PFSK-1 (cell line): Measurements from ENCODE around the gene YES1.

ENCODE experiments used
- POLR2AphosphoS5 ChIP-seq: IDR thresholded peaks from 2 replicates; pipeline ENCODE4 v1.6.1; 2012; ENCODE audit warnings: low read depth, mild to moderate bottlenecking, control low read depth, low read length, moderate library complexity
- SIN3A ChIP-seq: IDR thresholded peaks from 2 replicates; pipeline ENCODE4 v1.6.1; 2012; ENCODE audit warnings: mild to moderate bottlenecking, low read length, moderate library complexity, borderline replicate concordance; ENCODE audit not compliant: insufficient read depth
- TAF1 ChIP-seq: IDR thresholded peaks from 2 replicates; pipeline ENCODE4 v1.6.1; 2012; ENCODE audit warnings: low read length, control low read depth, borderline replicate concordance; ENCODE audit not compliant: insufficient read depth
- TF ChIP-seq, protein P1 (sequence below), 2 experiments: IDR thresholded peaks; 2 replicates each; pipeline versions ENCODE4 v1.6.1 to v1.8.0; 2011 to 2012; ENCODE audit warnings: low read depth in 2 of 2, low read length in 2 of 2, control low read depth in 1 of 2, inconsistent platforms in 1 of 2, mild to moderate bottlenecking in 1 of 2, moderate library complexity in 1 of 2; ENCODE audit not compliant: insufficient read depth in 1 of 2

DNA sequence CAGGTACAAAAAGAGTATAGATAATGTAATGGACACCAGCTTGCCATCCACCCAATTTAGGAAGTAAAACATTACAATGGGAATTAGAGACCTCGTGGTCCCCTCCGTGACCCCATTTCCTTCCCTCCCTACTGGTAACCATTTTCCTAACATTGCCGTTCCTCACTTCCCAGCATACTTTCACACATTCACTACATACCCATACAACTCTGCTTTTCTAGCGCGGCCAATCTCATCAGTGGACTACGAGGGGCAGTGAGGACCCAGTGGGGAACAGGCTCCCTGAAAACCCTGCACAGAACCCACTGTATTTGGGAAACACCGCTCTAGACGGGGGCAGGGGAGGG, 100.8 kb downstream of the YES1 start:
- TF ChIP-seq, protein P1, sequence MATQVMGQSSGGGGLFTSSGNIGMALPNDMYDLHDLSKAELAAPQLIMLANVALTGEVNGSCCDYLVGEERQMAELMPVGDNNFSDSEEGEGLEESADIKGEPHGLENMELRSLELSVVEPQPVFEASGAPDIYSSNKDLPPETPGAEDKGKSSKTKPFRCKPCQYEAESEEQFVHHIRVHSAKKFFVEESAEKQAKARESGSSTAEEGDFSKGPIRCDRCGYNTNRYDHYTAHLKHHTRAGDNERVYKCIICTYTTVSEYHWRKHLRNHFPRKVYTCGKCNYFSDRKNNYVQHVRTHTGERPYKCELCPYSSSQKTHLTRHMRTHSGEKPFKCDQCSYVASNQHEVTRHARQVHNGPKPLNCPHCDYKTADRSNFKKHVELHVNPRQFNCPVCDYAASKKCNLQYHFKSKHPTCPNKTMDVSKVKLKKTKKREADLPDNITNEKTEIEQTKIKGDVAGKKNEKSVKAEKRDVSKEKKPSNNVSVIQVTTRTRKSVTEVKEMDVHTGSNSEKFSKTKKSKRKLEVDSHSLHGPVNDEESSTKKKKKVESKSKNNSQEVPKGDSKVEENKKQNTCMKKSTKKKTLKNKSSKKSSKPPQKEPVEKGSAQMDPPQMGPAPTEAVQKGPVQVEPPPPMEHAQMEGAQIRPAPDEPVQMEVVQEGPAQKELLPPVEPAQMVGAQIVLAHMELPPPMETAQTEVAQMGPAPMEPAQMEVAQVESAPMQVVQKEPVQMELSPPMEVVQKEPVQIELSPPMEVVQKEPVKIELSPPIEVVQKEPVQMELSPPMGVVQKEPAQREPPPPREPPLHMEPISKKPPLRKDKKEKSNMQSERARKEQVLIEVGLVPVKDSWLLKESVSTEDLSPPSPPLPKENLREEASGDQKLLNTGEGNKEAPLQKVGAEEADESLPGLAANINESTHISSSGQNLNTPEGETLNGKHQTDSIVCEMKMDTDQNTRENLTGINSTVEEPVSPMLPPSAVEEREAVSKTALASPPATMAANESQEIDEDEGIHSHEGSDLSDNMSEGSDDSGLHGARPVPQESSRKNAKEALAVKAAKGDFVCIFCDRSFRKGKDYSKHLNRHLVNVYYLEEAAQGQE (IDR thresholded peaks at IDR 0.05; ENCODE audit: insufficient read depth in 1 of 2, low read depth in 2 of 2, low read length in 2 of 2): no peak
- TF ChIP-seq POLR2AphosphoS5: no peak
- TF ChIP-seq TAF1: no peak
- TF ChIP-seq SIN3A: no peak
